ENCODE measurements around the gene DLG2. TPM values are rescaled to one million over a fixed set of nuclear protein-coding genes. Genes with fewer than 3 reads are reported as not detected.

DLG2 gene
- polyA plus RNA-seq, 3 donors = 0.24 to 0.39 TPM; not detected in 1

DNA sequence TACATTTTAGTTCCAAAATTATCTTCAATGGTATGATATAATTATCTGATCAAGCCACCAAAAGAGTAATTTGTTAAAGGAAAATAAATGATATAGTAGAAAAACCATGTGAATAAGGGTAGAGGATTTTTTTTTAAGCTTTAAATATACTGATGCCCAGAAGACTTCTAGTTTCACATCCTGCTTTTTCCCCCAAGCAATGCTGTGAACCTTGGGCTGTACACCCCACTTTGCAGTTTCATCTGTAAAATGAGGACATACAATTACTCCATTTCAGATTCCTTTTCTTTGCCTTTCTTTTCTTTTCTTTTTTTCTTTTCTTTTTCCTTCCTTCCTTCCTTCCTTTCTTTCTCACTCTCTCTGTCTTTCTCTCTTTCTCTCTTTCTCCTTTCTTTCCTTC lies 1125.4 kb downstream of the DLG2 start:
- no peak overlapping the region for H3K27ac ChIP-seq (ENCODE audit: low read depth in 1 of 2, low read length in 2 of 2)
- no peak for DNase-seq
- intact Hi-C loops (cut with micrococcal nuclease) = no loop called here

DNA sequence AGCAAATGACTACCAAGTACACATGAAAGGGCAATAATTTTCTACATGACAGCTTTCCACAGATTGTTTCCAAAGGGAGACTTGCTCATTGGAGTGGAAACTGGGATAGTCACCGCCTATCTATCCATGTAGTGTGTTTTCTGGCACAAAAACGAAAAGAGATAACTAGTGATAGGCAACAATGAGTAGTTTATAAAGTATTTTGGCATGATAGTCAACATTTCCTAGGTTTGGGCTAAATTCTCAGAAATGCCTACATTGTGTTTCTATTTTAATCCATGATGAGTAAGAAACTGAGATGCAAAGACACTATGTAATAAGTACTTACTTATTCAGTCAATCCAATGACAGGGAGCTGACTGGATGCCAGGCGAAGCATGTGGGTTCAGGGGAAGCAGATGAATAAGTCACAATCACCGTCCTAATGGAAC lies 1129.1 kb downstream of the DLG2 start:
- Histone ChIP-seq H4K20me1 (ENCODE audit: insufficient read depth, low read length) (no peaks in the 10 kb centered on the region), H3K79me2 (ENCODE audit: insufficient read depth, low read length) (no peaks in the 10 kb centered on the region), H2AFZ (ENCODE audit: insufficient read depth, low read depth, low read length, poor library complexity, severe bottlenecking) (no peak overlapping the region), H3K4me1 (ENCODE audit: control insufficient read depth in 1 of 2, insufficient read depth in 2 of 2, low read length in 2 of 2) (no peaks in the 10 kb centered on the region), H3K9me3 (replicated peaks in 1 of 2; ENCODE audit: control insufficient read depth in 1 of 2, insufficient read depth in 1 of 2, low read length in 2 of 2) (no peaks in the 10 kb centered on the region), H3K27me3 (ENCODE audit: control insufficient read depth in 2 of 2, insufficient read depth in 2 of 2, low read length in 2 of 2) (no peaks in the 10 kb centered on the region), H3K9ac (ENCODE audit: insufficient read depth, low read length, poor library complexity, severe bottlenecking) (no peak overlapping the region), H3K36me3 (replicated peaks in 1 of 2; ENCODE audit: control insufficient read depth in 1 of 2, insufficient read depth in 2 of 2, low read length in 2 of 2) (no peaks in the 10 kb centered on the region), H3K27ac (ENCODE audit: low read depth in 1 of 2, low read length in 2 of 2) (no peak overlapping the region), H3K4me3 (replicated peaks in 1 of 3; ENCODE audit: low read depth in 2 of 3, low read length in 3 of 3) (no peak overlapping the region), H3K4me2 (replicated peaks; ENCODE audit: extremely low read depth, low read length, poor library complexity, severe bottlenecking) (no peak overlapping the region)
- Mint-ChIP-seq H3K4me1 (no peaks in the 10 kb centered on the region), H3K27me3 (ENCODE audit: low read depth in 3 of 3) (no peaks in the 10 kb centered on the region), H3K4me3 (no peak overlapping the region), H3K36me3 (no peaks in the 10 kb centered on the region), H3K9me3 (peaks cover 0 to 4% (median 0%) of the 10 kb centered on the region in 7 donors), H3K27ac (no peak overlapping the region)
- intact Hi-C loops (cut with micrococcal nuclease) = no loop called here
- DNase-seq = no peak
- no CpG with 5 or more reads among the region's 4 CpGs for WGBS (ENCODE audit: insufficient coverage)
- TF ChIP-seq, protein P1, sequence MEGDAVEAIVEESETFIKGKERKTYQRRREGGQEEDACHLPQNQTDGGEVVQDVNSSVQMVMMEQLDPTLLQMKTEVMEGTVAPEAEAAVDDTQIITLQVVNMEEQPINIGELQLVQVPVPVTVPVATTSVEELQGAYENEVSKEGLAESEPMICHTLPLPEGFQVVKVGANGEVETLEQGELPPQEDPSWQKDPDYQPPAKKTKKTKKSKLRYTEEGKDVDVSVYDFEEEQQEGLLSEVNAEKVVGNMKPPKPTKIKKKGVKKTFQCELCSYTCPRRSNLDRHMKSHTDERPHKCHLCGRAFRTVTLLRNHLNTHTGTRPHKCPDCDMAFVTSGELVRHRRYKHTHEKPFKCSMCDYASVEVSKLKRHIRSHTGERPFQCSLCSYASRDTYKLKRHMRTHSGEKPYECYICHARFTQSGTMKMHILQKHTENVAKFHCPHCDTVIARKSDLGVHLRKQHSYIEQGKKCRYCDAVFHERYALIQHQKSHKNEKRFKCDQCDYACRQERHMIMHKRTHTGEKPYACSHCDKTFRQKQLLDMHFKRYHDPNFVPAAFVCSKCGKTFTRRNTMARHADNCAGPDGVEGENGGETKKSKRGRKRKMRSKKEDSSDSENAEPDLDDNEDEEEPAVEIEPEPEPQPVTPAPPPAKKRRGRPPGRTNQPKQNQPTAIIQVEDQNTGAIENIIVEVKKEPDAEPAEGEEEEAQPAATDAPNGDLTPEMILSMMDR (IDR thresholded peaks at IDR 0.05) = no peak

More for the DNA sequence above, 1125.4 kb downstream of the DLG2 start:
- TF ChIP-seq, protein P1 (IDR thresholded peaks at IDR 0.05) = no peak
- Histone ChIP-seq H2AFZ (ENCODE audit: insufficient read depth, low read depth, low read length, poor library complexity, severe bottlenecking) (no peak overlapping the region), H3K9ac (ENCODE audit: insufficient read depth, low read length, poor library complexity, severe bottlenecking) (no peak overlapping the region), H4K20me1 (ENCODE audit: insufficient read depth, low read length) (no peaks in the 10 kb centered on the region), H3K4me3 (replicated peaks in 1 of 3; ENCODE audit: low read depth in 2 of 3, low read length in 3 of 3) (no peak overlapping the region), H3K27me3 (ENCODE audit: control insufficient read depth in 2 of 2, insufficient read depth in 2 of 2, low read length in 2 of 2) (no peaks in the 10 kb centered on the region), H3K79me2 (ENCODE audit: insufficient read depth, low read length) (no peaks in the 10 kb centered on the region), H3K4me1 (ENCODE audit: control insufficient read depth in 1 of 2, insufficient read depth in 2 of 2, low read length in 2 of 2) (no peaks in the 10 kb centered on the region), H3K9me3 (replicated peaks in 1 of 2; ENCODE audit: control insufficient read depth in 1 of 2, insufficient read depth in 1 of 2, low read length in 2 of 2) (no peaks in the 10 kb centered on the region), H3K36me3 (replicated peaks in 1 of 2; ENCODE audit: control insufficient read depth in 1 of 2, insufficient read depth in 2 of 2, low read length in 2 of 2) (no peaks in the 10 kb centered on the region), H3K4me2 (replicated peaks; ENCODE audit: extremely low read depth, low read length, poor library complexity, severe bottlenecking) (no peak overlapping the region)
- H3K9me3 Mint-ChIP-seq = no peaks in the 10 kb centered on the region
- no peaks in the 10 kb centered on the region for H3K27me3 Mint-ChIP-seq (ENCODE audit: low read depth in 3 of 3)
- H3K4me1 Mint-ChIP-seq = no peaks in the 10 kb centered on the region
- no peak overlapping the region for H3K27ac Mint-ChIP-seq
- H3K36me3 Mint-ChIP-seq = no peaks in the 10 kb centered on the region
- no peak overlapping the region for H3K4me3 Mint-ChIP-seq

Measured in CD14-positive monocyte (primary cell).